HEK293 (cell line): ENCODE measurements around the gene NCAN.

ENCODE experiments used
- CTCF ChIA-PET: fragments of 350-600 bp; formaldehyde crosslinking; extraction: SDS; loops from one replicate; lab custom pipeline; 2021; ENCODE audit warnings: antibody characterized with exemption; lab: Yijun Ruan, JAX
- POLR2A ChIA-PET: fragments of 300-600 bp; formaldehyde crosslinking; extraction: SDS; loops from one replicate; lab custom pipeline; 2020; ENCODE audit warnings: antibody characterized with exemption, inconsistent platforms; lab: Yijun Ruan, JAX
- H3K27ac ChIP-seq: fragments of 200-500 bp; sonication (Bioruptor generic); 2 replicates; pipeline ENCODE4 v1.5.1; 2014; ENCODE audit warnings: low read depth, low read length, control low read depth, inconsistent platforms; ENCODE audit errors: extremely low read depth
- H3K36me3 ChIP-seq, 2 experiments: fragments of 200-500 bp in 1 of 2; sonication (Bioruptor generic) in 1 of 2; 1 replicate in 1 of 2; 2 replicates in 1 of 2; pipeline ENCODE4 v1.5.1; 2014 to 2017; ENCODE audit warnings: inconsistent platforms in 2 of 2, low read length in 2 of 2; ENCODE audit not compliant: control insufficient read depth in 2 of 2, insufficient read depth in 1 of 2
- H3K4me1 ChIP-seq: fragments of 200-500 bp; sonication (Bioruptor generic); 2 replicates; pipeline ENCODE4 v1.5.1; 2014; ENCODE audit warnings: mild to moderate bottlenecking, low read length, inconsistent platforms; ENCODE audit not compliant: control insufficient read depth, insufficient read depth
- H3K4me3 ChIP-seq: 2 replicates; pipeline ENCODE4 v1.5.1; 2011; ENCODE audit warnings: low read depth, mild to moderate bottlenecking, control low read depth, low read length, moderate library complexity
- H3K9me3 ChIP-seq: fragments of 200-500 bp; sonication (Bioruptor generic); 2 replicates; pipeline ENCODE4 v1.5.1; 2014; ENCODE audit warnings: low read depth, low read length, inconsistent platforms; ENCODE audit not compliant: control insufficient read depth, insufficient read depth
- GFI1B ChIP-seq: fragments of 450-650 bp; formaldehyde crosslinking; IDR thresholded peaks from 2 replicates; pipeline ENCODE4 v1.5.1; 2016; ENCODE audit warnings: missing biosample characterization, missing genetic modification characterization
- GLI2 ChIP-seq: fragments of 450-650 bp; formaldehyde crosslinking; IDR thresholded peaks from 2 replicates; pipeline ENCODE4; 2017; ENCODE audit warnings: missing biosample characterization, missing genetic modification characterization, low read depth, borderline replicate concordance
- GLIS2 ChIP-seq: fragments of 450-650 bp; formaldehyde crosslinking; IDR thresholded peaks from 2 replicates; pipeline ENCODE4 v1.5.1; 2016; ENCODE audit warnings: missing biosample characterization, missing genetic modification characterization
- HOXD13 ChIP-seq: sonication (generic); formaldehyde crosslinking; IDR thresholded peaks from 2 replicates; pipeline ENCODE4 v1.8.0; 2022; ENCODE audit warnings: missing genetic modification reagents, borderline replicate concordance
- RBAK ChIP-seq: fragments of 450-650 bp; formaldehyde crosslinking; IDR thresholded peaks from 2 replicates; pipeline ENCODE4 v1.5.1; 2016; ENCODE audit warnings: missing biosample characterization, missing genetic modification characterization
- ZFHX2 ChIP-seq: fragments of 450-650 bp; formaldehyde crosslinking; conservative IDR thresholded peaks from 2 replicates; pipeline ENCODE4 v1.5.1; 2016; ENCODE audit warnings: missing biosample characterization, missing genetic modification characterization
- ZNF121 ChIP-seq: fragments of 450-650 bp; formaldehyde crosslinking; IDR thresholded peaks from 2 replicates; pipeline ENCODE4 v1.5.1; 2016; ENCODE audit warnings: missing biosample characterization, missing genetic modification characterization
- ZNF350 ChIP-seq: fragments of 450-650 bp; formaldehyde crosslinking; IDR thresholded peaks from 2 replicates; pipeline ENCODE4 v1.5.0; 2017; ENCODE audit warnings: missing biosample characterization, mild to moderate bottlenecking, missing genetic modification characterization
- ZNF585B ChIP-seq: fragments of 450-650 bp; formaldehyde crosslinking; IDR thresholded peaks from 2 replicates; pipeline ENCODE4 v1.5.1; 2016; ENCODE audit warnings: missing biosample characterization, missing genetic modification characterization
- ZNF623 ChIP-seq: fragments of 450-650 bp; formaldehyde crosslinking; IDR thresholded peaks from 2 replicates; pipeline ENCODE4 v1.5.1; 2016; ENCODE audit warnings: missing biosample characterization, missing genetic modification characterization
- ZNF629 ChIP-seq: fragments of 450-650 bp; formaldehyde crosslinking; IDR thresholded peaks from 2 replicates; pipeline ENCODE4 v1.5.1; 2017; ENCODE audit warnings: missing biosample characterization, missing genetic modification characterization
- ZNF707 ChIP-seq: fragments of 450-650 bp; formaldehyde crosslinking; IDR thresholded peaks from 2 replicates; pipeline ENCODE4 v1.5.1; 2016; ENCODE audit warnings: missing biosample characterization, missing genetic modification characterization
- ZNF76 ChIP-seq: fragments of 450-650 bp; formaldehyde crosslinking; IDR thresholded peaks from 2 replicates; pipeline ENCODE4; 2016; ENCODE audit warnings: low read depth, missing biosample characterization, missing genetic modification characterization, borderline replicate concordance
- ZNF768 ChIP-seq: fragments of 450-650 bp; formaldehyde crosslinking; IDR thresholded peaks from 2 replicates; pipeline ENCODE4 v1.5.1; 2018; ENCODE audit warnings: missing biosample characterization, mild to moderate bottlenecking, missing genetic modification characterization
- ZNF843 ChIP-seq: fragments of 450-650 bp; formaldehyde crosslinking; IDR thresholded peaks from 2 replicates; pipeline ENCODE4 v1.5.1; 2016; ENCODE audit warnings: missing biosample characterization, missing genetic modification characterization
- ZXDB ChIP-seq: fragments of 450-650 bp; formaldehyde crosslinking; IDR thresholded peaks from 2 replicates; pipeline ENCODE4 v1.5.1; 2016; ENCODE audit warnings: missing biosample characterization, missing genetic modification characterization
- TF ChIP-seq, protein P1 (sequence below): fragments of 450-650 bp; formaldehyde crosslinking; IDR thresholded peaks from 2 replicates; pipeline ENCODE4 v1.5.1; 2016; ENCODE audit warnings: missing biosample characterization, missing genetic modification characterization
- TF ChIP-seq, protein P2 (sequence below): fragments of 450-650 bp; formaldehyde crosslinking; IDR thresholded peaks from 2 replicates; pipeline ENCODE4 v1.5.1; 2016; ENCODE audit warnings: missing biosample characterization, missing genetic modification characterization
- TF ChIP-seq, protein P3 (sequence below): fragments of 450-650 bp; formaldehyde crosslinking; IDR thresholded peaks from 2 replicates; pipeline ENCODE4 v1.5.1; 2016; ENCODE audit warnings: missing biosample characterization, missing genetic modification characterization

The NCAN gene

DNA sequence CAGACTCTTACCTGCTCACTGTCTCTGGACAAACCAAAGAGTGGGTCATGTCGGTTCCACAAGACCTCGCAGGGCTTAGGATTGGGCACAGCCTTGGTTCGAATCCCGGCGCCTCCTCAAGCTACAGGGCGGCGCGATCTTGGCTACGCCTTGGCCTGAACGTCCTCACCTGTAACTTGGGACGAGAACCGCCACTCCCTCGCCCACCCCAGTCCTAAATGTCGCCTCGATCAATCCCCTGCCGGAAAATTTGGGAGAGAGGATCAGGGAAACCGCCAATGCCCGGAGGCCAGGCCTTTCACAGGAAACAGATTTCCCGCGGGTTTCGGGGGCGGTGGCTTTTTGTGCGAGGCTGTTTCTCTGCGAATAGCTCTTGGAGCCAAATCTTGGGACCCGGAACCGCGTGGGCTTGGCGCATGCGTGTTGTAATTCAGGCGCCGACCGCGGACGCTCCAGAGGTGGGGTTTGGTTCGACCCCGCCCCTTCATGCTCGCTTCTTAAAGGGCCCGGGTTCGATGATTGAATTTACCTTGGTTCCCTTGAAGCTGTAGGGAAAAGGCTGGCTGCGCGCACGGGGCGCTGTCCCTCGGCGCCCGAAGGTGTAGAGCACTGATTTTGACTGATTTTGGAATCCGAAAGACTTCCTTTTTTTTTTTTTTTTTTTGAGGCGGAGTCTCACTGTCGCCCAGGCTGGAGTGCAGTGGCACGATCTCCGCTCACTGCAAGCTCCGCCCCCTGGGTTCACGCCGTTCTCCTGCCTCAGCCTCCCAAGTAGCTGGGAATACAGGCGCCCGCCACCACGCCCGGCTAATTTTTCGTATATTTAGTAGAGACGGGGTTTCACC lies 8.5 kb upstream of the NCAN start, which contains the start of gene NR2C2AP (continued):
- TF ChIP-seq GLI2 (tag by site-specific recombination) (no peak), ZNF843 (tag by site-specific recombination) (no peak)
- TF ChIP-seq, all 188 proteins: peak for 27

- Histone ChIP-seq H3K4me1 (no peaks in the 10 kb centered on the region), H3K4me3 (no peak overlapping the region), H3K27ac (no peak overlapping the region), H3K36me3 (peaks cover 4 to 22% of the 10 kb centered on the region in 2 experiments; a peak in 2 of 3 replicates), H3K9me3 (no peaks in the 10 kb centered on the region)
- TF ChIP-seq ZNF843 (tag by site-specific recombination) (no peak), ZNF76 (tag by site-specific recombination) (no peak), HOXD13 (CRISPR knock-in tag) (no peak), GLIS2 (tag by site-specific recombination) (no peak), ZNF629 (tag by site-specific recombination) (no peak)
- POLR2A ChIA-PET = interaction anchor here (0.9 kb wide), 1 partner anchor 13 kb away, joined by 3 read pairs; the partner anchor contains the start of gene BORCS8
- CTCF ChIA-PET = interaction anchor here (0.7 kb wide), 1 partner anchor 1619 kb away, joined by 3 read pairs; no protein-coding TSS in a partner anchor
Observed at GRCh38 chr19:19204181-19204580, 7.6 kb upstream of the NCAN start.

DNA sequence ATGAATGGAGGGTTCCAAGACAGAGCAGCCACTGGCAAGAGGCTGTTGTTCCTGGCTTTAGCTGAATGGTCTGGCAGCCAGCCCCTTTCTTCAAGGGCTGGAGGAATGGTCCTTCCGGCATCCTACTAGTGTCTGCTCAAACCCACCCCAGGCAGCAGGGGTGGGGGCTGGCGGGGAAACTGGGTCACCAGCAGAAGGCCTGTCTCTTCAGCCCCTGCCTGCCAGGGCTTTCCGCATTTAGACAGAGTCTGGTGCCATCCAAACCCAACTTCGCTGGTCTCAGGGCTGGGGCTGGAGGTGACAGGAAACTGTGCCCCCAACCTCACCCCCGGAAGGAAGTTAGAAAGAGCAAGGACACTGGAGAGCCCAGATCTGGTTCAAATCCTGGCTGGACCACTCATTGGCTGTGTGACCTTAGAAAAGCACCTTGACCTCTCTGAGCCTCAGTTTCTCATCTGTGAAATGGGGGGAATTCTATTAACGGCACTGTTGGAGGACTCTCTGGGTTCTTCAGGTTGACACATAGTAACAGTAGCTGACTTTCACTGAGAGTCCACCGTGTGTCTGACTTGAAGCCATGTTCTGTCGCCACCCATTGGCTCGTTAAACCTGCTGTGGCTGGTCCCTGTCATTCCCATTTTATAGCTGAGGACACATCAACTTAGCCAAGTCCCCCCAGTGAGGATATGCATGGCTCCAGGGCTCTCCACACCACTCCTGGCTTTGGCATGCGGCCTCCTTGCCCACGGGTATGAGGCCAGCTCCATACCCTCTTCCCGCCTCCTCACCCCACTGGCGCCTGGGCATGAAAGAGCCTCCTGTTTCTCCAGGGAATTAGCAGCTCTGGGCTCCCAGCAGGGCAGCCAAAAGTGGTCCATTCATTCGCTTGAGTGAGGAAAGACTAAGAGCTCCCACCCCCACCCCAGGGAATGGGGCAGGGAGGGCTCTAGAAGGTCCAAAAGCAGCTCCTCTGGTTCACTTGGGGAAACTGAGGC lies 6.0 kb upstream of the NCAN start:
- POLR2A ChIA-PET = no interaction called here
- Histone ChIP-seq H3K4me3 (no peak overlapping the region), H3K9me3 (no peaks in the 10 kb centered on the region), H3K27ac (no peak overlapping the region), H3K36me3 (peaks cover 4 to 14% of the 10 kb centered on the region in 2 experiments; a peak in 2 of 3 replicates), H3K4me1 (no peaks in the 10 kb centered on the region)
- CTCF ChIA-PET = interaction anchor here (0.7 to 1.6 kb wide), 2 partner anchors 20 to 21 kb away, joined by 4 to 7 read pairs; no protein-coding TSS in a partner anchor
- TF ChIP-seq ZNF768 (tag by site-specific recombination) = peak; percentile 73; the same call in 1 of the 2 replicates
- no peak for TF ChIP-seq RBAK (tag by site-specific recombination)

DNA sequence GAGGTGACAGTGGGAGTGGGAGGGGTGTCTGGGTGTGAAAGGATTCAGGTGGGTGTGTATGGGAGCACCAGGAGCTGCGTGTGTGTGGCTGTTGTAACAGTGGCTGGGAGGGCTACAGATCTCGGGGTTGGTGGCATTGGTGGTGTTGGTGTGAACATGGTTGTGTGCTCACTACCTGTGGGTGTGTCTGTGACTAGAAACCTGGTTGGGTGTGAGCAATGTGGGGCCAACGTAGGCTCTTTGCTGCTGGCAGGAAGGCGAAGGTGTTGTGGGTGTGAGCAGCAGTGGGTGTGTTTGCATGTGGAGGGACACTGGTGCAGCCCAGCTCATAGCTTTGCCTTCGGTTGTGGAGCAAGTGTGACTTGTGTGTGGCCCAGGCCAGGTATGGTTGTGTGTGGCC lies 4.8 kb upstream of the NCAN start:
- no peaks in the 10 kb centered on the region for H3K9me3 ChIP-seq
- H3K36me3 ChIP-seq = peaks cover 0 to 7% of the 10 kb centered on the region in 2 experiments; a peak in 1 of 3 replicates
- H3K4me1 ChIP-seq = no peaks in the 10 kb centered on the region
- CTCF ChIA-PET = interaction anchor here (1.6 kb wide), 1 partner anchor 19 kb away, joined by 7 read pairs; no protein-coding TSS in a partner anchor
- no peak overlapping the region for H3K27ac ChIP-seq
- POLR2A ChIA-PET = no interaction called here
- no peak overlapping the region for H3K4me3 ChIP-seq
- TF ChIP-seq ZNF623 (tag by site-specific recombination) (no peak), GFI1B (no peak), ZNF121 (tag by site-specific recombination) (no peak), ZFHX2 (tag by site-specific recombination) (peak; percentile 88), ZNF350 (tag by site-specific recombination) (no peak), ZNF707 (no peak), ZNF585B (tag by site-specific recombination) (no peak), ZXDB (tag by site-specific recombination) (no peak)
- TF ChIP-seq, protein P1, sequence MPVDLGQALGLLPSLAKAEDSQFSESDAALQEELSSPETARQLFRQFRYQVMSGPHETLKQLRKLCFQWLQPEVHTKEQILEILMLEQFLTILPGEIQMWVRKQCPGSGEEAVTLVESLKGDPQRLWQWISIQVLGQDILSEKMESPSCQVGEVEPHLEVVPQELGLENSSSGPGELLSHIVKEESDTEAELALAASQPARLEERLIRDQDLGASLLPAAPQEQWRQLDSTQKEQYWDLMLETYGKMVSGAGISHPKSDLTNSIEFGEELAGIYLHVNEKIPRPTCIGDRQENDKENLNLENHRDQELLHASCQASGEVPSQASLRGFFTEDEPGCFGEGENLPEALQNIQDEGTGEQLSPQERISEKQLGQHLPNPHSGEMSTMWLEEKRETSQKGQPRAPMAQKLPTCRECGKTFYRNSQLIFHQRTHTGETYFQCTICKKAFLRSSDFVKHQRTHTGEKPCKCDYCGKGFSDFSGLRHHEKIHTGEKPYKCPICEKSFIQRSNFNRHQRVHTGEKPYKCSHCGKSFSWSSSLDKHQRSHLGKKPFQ (tag by site-specific recombination) = peak; percentile 60; the same call in 1 of the 2 replicates
- TF ChIP-seq, protein P2, sequence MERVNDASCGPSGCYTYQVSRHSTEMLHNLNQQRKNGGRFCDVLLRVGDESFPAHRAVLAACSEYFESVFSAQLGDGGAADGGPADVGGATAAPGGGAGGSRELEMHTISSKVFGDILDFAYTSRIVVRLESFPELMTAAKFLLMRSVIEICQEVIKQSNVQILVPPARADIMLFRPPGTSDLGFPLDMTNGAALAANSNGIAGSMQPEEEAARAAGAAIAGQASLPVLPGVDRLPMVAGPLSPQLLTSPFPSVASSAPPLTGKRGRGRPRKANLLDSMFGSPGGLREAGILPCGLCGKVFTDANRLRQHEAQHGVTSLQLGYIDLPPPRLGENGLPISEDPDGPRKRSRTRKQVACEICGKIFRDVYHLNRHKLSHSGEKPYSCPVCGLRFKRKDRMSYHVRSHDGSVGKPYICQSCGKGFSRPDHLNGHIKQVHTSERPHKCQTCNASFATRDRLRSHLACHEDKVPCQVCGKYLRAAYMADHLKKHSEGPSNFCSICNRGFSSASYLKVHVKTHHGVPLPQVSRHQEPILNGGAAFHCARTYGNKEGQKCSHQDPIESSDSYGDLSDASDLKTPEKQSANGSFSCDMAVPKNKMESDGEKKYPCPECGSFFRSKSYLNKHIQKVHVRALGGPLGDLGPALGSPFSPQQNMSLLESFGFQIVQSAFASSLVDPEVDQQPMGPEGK (tag by site-specific recombination) = no peak
- TF ChIP-seq, protein P3, sequence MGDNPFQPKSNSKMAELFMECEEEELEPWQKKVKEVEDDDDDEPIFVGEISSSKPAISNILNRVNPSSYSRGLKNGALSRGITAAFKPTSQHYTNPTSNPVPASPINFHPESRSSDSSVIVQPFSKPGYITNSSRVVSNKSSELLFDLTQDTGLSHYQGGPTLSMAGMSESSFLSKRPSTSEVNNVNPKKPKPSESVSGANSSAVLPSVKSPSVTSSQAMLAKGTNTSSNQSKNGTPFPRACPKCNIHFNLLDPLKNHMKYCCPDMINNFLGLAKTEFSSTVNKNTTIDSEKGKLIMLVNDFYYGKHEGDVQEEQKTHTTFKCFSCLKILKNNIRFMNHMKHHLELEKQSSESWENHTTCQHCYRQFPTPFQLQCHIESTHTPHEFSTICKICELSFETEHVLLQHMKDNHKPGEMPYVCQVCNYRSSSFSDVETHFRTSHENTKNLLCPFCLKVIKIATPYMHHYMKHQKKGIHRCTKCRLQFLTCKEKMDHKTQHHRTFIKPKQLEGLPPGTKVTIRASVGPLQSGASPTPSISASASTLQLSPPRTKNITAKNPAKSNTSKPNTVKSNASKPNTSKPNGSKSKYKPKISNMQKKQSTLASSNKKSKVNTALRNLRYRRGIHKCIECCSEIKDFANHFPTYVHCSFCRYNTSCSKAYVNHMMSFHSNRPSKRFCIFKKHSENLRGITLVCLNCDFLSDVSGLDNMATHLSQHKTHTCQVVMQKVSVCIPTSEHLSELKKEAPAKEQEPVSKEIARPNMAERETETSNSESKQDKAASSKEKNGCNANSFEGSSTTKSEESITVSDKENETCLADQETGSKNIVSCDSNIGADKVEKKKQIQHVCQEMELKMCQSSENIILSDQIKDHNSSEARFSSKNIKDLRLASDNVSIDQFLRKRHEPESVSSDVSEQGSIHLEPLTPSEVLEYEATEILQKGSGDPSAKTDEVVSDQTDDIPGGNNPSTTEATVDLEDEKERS (tag by site-specific recombination) = no peak
